GM21528 (cell line): ENCODE results near the gene GSK3A.

ENCODE experiments used
- ATAC-seq: cut with Tn5 transposase; IDR thresholded peaks from one replicate; pipeline ENCODE4 v1.9.1; 2021; ENCODE audit warnings: mild to moderate bottlenecking, moderate library complexity; ENCODE audit not compliant: unreplicated experiment, low FRiP score

Gene GSK3A

DNA sequence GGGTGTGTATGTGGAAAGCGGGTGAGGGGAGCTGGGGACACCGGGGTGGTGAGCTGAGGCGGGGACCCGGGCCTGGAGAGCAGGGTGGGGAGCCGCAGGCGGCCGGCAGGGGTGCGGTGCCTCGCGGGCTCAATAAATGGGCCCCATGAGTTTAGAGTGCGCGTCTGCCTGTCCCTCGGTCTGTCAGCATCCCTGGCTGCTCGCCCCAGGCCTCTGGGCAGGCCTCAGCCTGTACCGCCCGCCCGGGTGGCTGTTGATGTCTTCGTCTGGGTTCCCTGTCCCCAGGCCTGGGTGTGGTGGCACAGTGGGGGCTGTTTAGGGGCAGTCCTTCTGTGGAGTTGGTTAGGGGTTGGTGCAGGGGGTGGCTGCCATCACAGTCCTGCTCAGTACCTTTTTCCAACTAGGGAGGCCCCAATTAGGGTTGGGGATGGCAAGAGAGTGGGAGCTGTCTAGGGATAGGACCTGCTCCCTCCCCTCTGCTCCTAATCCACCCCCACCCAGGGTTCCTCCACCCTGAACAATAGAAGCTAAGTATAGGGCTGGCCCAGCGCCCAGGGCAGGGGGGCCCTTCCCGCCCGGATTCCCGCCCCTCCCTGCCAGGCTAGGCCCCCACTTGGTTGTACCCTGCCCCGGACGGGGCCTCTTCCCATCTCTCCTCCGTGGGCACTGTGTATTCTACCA lies 38.9 kb upstream of the GSK3A start:
- ATAC-seq: no peak

DNA sequence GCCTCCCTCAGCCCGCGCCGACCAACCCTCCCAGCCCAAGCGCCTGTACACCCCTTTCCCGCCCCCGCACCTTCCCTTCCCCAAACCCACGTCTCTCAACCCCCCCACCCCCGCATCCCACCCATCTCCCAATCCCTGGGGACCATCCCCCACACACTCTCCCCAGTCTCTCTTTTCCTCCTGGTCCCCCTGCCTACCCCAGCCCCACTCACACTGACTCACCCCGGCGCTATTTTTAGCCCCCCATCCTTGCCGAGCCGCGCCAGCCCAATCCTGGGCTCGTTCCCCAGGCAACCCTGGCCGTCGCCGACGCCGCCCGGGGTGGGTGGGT lies 38.4 kb upstream of the GSK3A start:
- no peak for ATAC-seq

DNA sequence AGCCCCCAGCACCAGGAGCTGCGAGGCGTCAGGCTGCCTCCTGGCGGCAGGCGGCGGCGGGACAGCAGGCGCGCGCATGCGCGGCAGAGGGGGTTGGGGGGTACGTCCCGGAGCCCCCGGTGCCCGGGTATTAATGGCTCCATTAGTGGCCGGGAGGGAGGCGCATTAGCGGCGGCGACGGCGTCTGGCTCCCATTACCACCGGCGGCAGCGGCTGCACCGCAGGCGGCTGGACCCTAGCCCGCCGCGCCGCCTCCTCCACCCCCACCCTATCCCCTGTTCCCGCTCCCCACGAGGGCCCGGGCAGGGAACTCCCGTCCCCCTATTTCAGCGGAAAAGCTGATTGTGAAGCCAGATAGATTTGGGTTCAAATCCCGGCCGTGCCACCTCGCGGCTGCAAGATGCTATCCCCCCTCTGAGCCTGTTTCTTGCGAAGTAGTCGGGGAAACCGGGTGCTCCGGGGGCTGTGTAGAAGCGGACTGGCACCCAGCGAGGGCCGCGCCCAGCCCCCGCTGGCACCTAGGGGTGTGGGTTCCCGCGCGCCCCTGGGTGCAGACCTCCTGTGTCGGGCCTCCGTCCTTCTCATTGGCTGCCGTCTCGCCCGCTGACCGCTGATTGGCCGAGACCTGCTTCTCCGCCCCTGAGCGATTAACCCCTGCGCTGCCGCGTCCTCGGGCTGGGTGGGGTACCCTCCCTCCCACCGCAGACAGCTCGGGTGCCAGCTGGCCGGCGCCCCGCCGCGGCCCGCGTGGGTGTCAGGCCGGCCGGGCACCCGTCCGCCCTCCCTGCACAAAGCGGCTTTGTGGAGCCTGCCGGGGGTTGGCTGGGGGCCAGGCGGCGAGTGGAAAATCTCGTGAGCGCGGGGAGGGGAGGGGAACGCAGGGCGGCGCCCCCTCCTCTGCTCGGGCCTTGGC lies 37.8 kb upstream of the GSK3A start:
- ATAC-seq: no peak

DNA sequence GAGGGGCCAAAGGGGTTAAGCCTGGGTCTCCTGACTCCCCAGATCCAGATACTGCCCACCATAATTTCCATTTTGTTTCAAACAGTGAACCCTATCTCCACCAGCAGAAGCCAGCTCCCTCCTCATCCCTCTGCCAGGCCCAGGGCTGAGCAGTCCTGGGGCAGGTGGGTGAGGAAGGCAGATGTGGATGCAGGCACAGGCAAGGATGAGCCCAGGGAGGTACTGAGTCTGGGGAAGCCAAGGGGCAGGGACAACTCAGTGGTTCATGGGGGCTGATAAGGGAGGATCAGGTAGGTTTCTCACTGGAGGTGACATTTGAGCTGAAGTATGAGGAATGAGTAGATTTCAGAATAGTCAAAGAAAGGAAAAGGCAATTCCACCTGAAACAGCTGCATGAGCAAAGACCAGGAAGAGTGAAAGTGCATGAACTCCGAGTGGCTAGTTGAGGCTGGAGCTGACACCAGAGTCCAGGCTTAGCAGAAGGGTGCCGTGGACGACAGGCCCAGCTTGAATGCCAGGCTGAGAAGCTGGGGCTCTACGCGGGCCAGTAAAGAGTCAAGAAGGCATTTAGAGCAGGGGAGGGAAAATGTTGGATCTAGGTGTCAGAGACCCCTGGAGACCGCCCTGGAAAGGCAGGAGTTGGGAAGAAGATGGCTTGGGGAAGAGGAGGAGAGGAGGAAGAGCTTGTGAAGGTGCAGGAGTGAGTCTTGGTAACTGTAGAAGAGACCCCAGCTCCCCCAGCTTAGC lies 36.9 kb upstream of the GSK3A start:
- ATAC-seq: no peak

DNA sequence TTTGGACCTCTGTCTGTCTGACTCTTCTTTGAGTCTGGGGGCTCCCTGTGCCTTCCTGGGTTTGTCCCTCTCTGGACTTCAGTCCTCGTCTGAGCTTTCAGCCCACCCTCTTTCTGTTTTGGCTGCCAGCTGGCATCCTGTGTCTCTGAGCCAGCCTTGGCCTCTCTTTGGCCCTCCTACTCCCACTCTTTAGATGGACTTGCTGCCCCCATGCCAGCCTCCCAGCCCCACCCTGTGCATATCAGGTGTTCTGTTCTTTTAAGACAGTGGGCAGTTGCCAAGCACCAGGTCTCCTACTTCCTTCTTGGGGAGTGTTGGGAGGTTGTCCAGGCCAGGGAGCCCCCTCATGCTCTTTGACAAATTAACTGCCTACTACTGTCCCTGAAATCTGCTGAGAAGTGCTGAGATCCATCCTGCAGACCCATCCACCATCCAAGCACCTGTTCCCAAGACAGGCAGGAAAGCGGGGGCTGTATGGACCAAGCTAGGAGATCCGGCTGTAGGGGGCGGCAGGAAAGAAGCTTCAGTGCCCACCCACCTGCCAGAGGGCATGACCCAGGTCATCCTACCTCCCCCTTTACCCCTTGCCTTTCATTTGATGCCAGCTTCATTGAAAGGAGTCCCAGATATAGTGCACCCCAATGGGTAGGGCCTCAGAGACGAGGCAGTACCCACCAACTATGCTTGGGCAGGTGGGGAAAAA lies 36.2 kb upstream of the GSK3A start:
- ATAC-seq: no peak

DNA sequence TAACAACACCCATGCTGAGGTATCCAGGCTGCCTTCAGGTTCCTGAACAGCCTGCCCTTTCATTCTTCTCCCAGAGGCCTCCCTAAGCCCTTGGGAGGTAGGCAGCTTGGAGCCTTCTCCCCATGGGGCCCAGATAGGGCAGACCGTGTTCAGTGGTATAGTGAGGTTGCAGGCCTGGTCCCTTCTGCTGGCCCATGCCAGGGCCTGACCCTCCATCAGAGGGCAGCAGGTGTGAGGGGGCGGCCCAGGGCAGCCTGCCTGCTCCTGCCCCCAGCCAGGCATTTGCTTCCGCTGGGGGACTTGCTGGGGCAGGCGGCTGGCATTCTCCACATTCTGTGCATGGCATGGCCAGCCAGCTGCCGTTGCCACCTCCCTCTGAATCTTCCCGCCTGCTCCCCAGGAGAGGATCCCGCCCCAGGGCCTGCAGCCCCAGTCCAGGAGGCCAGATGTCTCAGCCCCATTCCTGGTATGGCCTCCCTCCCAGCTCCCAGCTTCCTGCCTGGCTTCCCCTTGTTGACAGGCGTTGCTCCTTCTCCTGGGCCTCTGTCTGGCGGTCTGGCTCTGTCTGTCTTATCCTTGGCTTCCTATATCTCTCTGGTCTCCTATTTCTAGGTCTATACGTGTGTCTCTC lies 35.5 kb upstream of the GSK3A start:
- ATAC-seq: no peak

DNA sequence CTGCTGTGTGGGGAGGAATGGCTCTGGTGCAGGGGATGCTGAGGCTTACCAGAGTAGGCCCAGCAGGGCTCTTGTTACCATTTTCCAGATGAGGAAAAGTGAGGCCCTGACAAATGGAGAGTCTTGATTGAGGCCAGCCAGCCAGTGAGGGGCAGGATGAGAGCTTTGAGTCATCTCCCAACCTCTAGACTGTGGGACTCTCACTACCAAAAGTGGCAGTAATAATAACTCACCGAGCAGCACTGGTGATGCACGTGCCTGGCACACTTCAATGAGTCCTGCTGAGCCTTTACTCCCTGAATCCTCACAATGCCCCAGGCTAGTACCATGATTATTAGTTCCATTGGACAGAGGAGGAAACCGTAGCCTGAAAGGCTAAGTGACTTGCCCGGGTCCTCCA lies 34.4 kb upstream of the GSK3A start:
- no peak for ATAC-seq

DNA sequence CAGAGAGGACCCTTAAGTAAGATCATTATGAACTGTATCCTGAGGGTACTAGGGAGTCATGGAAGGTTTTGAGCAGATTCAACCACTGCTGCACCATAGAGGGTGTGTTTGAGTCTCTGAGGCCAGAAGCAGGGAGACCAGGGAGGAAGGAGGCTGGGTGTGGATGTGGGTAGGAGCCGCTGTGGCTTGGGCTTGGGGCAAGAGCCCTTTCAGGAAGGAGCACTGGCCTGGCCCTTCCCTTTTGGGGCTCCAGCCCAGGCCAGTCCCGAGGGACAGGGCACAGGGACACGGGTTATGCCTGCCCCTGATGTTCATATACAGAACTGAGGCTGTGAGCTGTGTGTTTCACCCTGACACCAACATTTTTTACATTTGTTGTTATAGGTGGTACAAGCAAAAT lies 33.9 kb upstream of the GSK3A start:
- no peak for ATAC-seq

DNA sequence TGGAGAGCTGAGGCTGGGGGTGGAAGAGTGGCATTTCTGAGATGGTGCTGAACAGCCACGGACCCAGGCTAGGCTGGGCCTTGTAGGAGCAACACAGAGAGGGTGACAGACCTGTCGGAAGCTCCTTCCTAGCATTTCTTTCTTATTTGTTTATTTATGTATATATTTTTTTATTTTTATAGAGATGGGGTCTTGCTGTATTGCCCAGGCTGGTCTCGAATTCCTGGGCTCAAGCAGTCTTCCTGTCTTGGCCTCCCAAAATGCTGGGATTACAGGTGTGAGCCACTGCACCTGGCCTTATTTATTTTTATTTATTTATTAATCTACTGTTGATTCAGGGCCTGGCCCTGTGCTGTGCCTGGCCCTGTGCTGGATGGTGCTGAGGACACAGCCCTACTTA lies 33.1 kb upstream of the GSK3A start:
- ATAC-seq: no peak

DNA sequence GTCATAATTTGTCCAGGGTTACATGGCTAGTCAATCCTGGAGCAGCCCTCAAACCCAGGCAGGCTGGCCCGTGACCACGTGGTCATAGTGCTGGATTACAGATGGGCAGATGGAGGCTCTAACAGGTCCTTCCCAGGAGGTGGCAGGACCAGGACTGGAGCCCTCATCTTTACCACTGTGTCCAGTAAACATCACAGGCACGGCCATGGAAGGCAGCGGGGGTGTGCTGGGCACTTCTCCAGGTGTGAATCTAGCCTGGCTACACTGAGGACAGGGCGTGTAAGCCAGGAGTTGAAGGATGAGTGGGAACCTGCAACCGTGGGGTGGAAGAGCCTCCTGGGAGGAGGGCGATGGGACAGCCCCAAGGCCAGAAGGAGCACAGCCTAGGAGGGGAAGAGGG lies 32.7 kb upstream of the GSK3A start:
- ATAC-seq: no peak

DNA sequence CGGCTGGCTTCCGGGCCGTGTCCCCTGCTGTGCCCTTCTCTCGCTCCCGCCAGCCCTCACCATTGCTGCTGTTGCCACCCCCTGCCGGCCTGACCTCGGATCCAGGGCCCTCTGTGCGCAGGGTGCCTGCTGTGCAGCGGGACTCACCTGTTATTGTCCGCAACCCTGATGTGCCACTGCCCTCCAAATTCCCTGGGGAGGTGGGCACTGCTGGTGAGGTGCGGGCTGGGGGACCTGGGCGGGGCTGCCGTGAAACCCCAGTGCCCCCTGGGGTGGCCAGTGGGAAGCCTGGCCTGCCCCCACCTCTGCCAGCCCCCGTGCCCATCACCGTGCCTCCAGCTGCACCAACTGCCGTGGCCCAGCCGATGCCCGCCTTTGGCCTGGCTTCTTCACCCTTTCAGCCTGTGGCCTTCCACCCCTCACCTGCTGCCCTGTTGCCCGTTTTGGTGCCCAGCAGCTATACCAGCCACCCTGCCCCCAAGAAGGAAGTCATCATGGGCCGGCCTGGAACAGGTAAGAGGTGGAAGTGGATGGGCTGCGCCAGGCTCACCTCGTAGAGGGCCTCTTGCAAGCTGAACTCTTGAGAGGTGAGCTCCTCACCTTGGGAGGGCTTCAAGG lies 31.8 kb upstream of the GSK3A start:
- ATAC-seq: no peak

DNA sequence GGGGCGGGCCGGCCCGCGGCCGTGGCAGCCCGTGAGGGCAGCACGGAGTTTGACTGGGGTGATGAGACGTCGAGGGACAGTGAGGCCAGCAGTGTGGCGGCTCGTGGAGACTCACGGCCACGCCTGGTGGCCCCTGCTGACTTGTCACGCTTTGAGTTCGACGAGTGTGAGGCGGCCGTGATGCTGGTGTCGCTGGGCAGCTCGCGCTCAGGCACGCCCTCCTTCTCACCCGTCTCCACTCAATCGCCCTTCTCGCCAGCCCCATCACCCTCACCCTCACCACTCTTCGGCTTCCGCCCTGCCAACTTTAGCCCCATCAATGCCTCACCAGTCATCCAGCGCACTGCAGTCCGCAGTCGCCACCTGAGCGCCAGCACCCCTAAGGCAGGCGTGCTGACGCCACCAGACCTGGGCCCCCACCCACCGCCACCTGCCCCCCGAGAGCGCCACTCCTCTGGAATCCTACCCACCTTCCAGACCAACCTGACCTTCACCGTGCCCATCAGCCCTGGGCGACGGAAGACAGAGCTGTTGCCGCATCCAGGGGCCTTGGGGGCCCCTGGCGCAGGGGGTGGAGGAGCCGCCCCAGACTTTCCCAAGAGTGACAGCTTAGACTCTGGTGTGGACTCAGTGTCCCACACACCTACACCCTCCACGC lies 31.1 kb upstream of the GSK3A start:
- ATAC-seq: no peak

DNA sequence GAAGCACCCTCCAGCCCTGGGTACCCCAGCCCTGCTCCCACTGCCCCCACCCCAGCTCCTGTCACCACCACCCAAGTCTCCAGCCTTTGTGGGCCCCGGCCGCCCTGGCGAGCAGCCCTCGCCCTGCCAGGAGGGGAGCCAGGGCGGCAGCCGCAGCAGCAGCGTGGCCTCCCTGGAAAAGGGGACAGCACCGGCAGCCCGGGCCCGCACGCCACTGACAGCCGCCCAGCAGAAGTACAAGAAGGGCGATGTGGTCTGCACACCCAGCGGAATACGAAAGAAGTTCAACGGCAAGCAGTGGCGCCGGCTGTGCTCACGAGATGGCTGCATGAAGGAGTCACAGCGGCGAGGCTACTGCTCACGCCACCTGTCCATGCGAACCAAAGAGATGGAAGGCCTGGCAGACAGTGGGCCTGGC lies 30.6 kb upstream of the GSK3A start:
- ATAC-seq: no peak

DNA sequence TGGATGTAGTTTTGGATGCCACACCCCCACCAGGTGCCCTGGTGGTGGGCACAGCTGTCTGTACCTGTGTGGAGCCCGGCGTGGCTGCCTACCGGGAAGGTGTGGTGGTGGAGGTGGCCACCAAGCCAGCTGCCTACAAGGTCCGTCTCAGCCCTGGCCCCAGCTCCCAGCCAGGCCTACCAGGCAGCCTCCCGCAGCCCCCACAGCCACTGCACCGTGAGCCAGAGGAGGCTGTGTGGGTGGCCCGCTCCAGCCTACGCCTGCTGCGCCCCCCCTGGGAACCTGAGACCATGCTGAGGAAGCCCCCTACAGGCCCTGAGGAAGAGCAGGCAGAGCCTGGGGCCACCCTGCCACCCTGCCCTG lies 30.1 kb upstream of the GSK3A start:
- ATAC-seq: no peak

DNA sequence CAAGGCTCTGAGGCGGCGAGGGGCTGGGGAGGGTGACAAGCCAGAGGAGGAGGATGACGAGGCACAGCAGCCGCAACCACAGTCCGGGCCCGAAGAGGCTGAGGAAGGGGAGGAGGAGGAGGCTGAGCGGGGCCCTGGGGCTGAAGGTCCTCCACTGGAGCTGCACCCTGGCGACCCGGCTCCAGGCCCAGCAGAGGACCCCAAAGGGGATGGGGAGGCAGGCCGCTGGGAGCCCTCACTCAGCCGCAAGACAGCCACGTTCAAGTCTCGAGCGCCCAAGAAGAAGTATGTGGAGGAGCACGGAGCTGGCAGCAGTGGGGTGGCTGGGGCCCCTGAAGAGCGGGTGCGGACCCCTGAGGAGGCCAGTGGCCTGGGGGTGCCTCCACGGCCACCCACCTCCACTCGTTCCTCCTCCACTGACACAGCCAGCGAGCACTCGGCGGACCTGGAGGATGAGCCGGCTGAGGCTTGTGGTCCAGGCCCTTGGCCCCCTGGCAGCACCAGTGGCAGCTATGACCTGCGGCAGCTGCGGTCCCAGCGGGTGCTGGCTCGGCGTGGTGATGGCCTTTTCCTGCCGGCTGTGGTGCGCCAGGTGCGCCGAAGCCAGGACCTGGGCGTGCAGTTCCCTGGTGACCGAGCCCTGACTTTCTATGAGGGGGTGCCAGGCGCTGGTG lies 29.6 kb upstream of the GSK3A start:
- ATAC-seq: no peak

DNA sequence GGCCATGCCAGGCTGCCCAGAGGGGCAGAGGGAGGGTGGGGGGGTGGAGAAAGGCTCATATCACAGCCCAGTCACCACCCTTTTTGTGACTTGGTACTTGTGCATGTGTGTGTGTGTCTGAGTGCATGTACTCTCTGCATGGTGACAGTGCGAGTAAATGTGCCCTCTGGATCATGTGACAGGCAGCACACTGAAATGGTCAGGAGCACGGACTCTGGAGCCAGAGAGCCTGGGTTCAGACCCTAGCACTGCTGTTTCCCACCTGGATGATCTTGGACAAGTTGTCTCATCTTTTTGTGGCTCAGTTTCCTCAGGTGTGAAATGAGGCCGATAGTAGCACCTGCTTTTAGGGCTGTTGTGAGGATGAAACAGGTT lies 28.6 kb upstream of the GSK3A start:
- ATAC-seq: no peak

DNA sequence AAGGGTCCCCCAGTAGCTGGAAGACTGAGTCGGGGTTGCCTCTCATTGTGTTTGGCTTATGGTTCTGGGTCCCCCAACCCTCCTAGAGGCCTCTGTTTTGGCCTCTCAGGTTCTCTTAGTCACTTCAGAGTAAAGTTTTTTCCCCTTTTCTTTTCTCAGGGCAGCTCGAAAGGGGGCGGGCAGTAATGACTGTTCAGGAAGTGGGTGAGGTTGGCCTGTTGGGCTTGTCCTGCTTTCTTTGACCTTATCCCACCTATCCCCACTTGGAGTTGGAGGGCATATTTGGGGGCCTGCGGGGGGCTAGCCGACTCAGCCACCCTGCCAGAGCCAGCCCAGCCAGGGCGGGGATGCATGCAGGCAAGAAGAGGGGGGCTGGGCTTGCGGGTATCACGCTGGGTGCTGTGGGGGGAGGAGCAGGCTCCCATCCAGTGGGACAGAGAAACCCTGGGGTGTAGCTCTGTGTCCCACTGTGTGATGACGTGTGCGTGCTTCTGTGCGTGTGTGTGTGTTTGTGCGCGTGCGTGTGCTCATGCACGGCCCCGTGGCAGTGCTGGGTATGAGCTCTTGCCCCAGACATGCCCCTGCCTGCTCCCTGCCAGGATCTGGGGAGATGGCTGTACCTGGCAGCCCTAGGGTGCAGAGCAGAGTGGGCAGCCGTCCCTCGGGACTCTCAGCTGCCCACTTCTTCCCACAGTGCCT lies 28.1 kb upstream of the GSK3A start:
- no peak for ATAC-seq
